HG02571 (cell line): ENCODE results near the gene SALL3.
"Not testable (repeated sequence)": the region's sequence is repeated elsewhere in the genome, so short reads cannot be mapped to it uniquely, and the experiment has no call there.

ENCODE experiments used
- ATAC-seq: cut with Tn5 transposase; IDR thresholded peaks from one replicate; pipeline ENCODE4 v1.9.1; 2021; ENCODE audit warnings: mild to moderate bottlenecking, moderate library complexity; ENCODE audit not compliant: unreplicated experiment

SALL3 gene

DNA sequence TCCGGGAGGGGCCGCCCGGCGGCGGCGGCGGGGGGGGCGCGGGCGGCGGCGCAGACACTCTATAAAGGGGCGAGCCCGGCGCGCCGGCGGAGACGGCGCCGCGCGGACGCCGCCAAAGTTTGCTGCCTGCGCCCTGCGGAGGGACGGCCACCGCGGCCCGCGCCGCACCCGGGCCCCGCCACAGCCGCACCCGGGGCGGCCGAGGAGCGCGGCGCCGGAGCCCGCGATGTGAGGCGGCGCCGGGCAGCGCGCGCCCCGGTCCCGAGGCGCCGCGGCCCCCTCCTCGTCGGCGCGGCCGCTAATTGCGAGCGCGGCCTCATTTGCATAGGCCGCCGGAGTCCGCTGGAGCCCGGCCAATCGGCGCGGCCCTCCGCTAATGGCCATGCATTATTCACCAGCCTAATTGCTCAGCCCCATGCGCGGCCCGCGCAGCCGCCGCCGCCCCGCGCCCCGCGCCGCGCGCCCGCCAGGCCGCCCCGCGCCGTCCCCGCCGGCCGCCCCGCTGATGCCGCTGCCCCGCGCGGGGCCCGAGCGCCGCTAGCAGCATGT is at the start of gene SALL3:
Gene SALL3 (plus strand): TSS at position 89 of the 549 bp plus-strand sequence. CDS start 457 bp downstream, at position 546.
- ATAC-seq, result no peak

DNA sequence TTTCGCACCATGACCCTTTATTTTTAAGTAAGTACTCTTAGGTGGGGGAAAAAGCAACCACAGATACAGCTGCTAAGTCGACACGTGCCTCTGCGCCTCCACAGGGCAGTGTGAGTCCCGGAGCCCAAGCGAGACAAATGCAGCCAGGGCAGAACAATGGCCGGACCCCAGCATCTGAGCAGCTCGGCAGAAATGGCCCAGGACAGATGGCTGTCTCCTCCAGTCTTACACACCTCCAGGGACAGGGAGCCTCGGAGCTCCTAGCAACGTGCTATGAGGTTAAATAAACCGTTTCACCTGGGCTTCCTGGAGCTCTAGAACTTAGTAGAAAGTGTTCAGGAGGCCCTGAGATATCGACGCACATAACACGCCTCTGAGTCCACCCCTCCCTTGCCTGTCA is 47.3 kb upstream of the SALL3 start:
- ATAC-seq, result no peak

DNA sequence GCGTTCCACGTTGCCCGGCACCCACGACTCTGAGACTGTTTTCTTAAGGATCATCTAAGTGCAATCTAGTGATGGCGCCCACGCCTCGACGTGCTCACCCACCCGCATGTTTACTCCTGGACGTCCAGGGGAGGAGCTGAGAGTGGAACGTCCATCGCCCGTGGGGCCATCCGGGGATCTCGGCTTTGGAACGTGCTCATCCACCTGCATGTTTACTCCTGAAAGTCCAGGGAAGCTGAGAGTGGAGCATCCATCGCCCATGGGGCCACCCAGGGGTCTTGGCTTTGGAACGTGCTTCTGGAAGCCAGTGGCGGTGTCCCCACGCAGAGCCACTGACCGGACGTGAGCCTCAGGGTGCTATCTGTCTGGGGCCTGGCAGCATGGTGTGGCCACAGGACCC is 45.6 kb upstream of the SALL3 start:
- ATAC-seq, result no peak

DNA sequence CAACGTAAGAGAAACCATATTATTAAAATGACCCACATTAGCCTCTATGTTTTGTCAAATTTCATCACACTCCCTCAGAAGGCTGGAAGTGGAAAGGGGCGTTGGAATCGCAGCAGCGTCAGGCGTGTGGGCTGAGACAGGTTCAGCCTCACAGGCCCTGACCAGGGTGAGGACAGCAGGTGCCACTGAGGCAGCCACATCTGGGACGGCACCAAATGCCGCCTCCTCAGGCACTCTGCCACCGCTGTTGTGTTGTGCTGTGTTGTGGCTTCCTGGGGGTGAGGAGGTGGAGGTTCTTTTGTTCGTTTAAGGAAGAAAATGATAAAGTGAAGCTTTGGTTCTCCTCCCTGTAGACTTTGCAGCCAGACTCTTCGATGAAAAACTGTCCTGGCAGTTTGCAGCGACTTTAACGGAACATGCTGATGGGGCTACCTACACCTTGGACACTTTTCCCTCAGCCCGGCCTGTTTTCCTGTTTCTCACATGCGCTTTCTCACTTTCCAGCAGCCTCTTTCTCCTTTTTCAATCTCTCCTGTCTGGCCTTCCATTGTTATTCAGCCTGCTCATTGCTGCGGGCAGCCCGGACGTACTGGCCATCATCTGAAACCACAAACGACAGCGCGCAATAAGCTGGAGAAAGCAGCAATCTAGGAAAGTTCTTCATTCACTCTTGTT is 44.9 kb upstream of the SALL3 start:
- no peak for ATAC-seq

DNA sequence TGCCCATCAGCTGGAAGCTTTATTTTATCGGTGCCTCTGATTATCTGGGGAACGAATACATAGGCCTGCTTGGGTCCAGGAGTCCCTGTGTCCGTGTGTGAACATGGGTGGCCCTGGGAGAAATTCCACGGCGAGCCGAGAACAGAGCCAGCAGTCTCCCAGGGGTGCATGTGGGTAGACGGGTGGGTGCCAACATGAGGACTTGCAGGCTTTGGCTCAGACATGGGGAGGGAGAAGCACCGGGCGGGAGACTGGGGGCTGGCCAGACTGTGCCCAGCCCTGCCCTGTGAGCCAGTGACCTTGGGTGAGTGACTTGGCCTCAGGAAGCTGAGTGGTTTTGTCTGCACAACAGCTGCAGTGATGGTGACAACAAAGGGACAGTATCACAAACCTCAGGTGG is 44.2 kb upstream of the SALL3 start:
- no peak for ATAC-seq

DNA sequence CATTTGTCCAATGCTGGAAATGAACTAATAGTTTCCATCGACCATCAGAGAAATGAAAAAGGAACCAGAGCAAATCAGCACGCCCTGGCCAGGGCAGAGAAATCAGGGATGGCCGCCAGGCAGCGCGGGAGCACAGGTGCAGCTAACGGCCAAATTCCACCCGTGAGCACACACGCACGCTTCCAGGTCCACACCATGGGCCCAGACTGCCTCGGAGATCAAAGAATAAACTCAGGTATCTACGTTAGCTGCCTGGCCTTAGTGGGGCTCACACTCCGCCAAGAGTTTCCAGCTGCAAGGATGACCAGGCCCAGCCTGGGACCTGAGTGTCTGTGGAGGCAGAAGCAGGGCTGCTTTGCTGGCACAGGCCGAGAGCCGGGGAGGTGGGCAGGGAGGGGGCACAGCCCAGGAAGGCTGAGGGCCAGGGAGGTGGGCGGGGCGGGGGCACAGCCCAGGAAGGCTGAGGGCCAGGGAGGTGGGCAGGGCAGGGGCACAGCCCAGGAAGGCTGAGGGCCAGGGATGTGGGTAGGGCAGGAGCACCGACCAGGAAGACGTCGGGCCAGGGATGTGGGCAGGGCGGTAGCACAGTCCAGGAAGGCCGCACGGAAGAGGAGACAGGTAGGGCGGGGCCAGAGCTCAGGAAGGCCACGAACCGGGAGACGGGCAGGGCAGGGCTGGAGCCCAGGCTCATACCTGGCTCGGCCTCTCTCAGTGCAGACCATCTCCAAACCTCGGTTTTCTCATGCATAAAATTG is 43.2 kb upstream of the SALL3 start:
- ATAC-seq, result no peak

DNA sequence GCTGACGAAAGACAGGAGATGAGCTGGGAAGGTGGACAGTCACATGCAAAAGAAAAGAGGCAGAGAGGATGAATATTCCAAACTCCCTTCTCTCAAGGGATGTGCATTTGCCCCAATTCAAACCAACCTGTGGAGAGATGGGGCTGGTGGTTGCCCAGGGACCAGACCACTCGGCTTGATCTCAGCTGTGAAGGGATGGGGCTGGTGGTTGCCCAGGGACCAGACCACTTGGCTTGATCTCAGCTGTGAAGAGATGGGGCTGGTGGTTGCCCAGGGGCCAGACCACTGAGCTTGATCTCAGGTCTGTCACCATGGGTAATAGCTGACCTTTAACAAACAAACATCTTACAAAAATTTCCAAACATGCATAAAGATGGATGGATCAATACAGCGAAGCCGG is 42.5 kb upstream of the SALL3 start:
- ATAC-seq, result no peak

DNA sequence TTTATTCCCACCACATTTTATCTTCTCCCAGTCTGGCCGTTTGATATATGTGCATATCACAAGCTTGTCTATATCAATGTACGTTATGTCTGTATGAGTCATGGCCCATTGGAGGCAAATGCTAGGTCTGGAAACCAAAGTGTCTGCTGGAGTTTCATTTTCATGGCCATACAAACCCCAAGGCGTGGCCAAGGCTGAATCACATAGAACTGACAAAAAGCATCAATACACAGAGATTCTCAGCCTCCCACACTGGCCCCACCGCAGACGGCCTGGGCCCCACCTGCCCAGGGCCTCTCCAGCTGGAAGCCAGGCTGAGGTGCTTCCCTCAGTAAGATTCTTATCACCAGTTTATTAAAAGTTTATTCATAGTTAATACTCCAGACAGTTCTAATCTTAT is 40.5 kb upstream of the SALL3 start:
- ATAC-seq, result no peak

DNA sequence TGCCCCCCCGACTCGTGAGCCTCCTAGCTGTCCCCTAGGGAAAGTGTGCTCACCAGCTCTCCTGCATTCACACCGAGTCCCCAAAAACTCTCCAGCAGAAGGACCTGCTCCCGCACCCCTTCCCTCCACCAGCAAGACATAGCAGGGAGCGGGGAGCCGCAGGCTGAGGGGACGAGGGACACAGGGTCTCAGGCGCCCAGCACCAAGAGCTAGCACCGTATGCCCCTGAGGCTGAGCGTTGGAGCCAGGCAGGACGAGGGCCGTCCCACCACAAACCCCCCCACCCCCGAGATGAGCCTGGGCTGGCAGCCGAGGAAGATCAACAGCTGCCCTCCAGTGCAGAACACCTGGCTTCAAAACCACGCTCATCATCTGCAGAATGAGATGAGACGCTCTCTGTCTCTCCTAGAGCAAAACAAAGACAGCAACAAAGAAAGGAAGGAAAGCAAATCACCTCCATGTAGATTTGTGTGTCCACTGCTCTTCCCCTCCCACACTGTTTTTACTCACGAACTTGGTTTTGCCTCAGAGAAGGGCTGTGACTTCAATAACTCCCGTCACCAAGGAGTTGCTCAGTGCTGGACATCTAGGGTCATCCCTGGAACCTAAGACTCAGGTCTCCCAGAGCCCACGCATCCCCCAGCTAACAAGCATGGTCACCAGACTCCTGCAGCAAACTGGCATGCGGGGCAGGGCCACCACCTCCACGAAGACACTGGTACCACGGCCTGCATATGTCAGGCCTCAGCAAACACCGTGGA is 39.7 kb upstream of the SALL3 start:
- ATAC-seq, result no peak

DNA sequence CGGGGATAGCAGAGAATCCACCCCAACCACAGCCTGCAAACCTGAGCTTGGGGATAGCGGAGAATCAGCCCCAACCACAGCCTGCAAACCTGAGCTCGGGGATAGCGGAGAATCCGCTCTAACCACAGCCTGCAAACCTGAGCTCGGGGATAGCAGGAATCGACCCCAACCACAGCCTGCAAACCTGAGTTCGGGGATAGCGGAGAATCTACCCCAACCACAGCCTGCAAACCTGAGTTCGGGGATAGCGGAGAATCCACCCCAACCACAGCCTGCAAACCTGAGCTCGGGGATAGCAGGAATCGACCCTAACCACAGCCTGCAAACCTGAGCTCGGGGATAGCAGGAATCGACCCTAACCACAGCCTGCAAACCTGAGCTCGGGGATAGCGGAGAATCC is 37.4 kb upstream of the SALL3 start:
- not testable (repeated sequence) for ATAC-seq

DNA sequence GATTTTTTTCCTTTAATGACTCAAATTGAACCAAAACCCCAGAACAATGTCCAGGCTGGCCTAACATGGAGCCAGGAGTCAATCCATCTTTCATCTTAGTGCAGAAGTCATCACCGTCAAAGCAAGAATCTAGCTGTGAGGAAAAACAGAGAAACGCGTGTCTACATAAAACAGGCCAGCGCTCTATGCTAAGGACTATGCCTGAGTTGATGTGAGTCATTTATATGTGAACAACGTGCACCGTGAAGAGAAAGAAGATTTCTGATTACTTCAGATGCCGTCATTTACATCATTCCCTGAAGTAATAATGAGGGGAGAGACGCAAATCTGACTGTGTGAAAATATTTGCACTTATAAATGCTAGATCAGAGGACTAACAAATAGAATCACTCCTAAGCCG is 34.0 kb upstream of the SALL3 start:
- no peak for ATAC-seq

DNA sequence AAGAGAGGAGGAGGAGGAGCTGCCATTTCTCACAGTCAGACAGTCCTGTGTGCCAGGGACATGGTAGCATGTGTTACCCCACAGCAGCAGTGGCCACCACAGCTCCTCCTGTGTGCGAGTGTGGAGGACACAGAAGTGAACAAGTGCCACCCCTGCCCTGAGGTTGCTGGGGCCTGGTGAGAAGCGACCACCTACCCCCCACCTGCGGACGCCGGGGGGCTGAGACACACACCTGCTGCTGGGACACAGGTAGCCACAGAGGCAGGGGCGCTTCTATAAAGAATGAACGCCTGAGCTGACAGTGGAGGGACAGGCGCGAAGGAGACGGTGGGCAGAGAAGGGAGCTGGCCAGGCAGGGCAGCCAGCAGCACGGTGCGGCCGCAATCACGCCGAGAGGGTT is 32.3 kb upstream of the SALL3 start:
- ATAC-seq, result no peak

DNA sequence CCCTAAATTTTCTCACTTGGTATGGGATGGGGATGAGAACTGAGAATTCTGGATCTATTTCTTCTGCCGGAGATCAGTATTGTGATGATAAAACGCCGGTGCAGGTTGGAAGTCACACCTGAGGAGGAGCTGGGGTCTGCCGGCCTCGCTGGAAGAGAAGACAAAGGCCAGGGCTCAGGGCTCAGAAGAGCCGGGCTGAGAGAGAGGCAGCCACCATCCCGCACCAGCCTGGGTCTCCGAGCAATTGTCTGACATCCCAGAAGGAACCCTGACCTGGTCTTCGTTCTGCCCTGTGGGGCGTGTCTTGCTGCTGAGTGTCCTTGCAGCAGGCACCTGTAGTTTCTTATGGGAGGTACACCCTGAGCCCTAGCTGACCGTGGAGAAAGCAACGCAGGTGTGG is 31.4 kb upstream of the SALL3 start:
- no peak for ATAC-seq

DNA sequence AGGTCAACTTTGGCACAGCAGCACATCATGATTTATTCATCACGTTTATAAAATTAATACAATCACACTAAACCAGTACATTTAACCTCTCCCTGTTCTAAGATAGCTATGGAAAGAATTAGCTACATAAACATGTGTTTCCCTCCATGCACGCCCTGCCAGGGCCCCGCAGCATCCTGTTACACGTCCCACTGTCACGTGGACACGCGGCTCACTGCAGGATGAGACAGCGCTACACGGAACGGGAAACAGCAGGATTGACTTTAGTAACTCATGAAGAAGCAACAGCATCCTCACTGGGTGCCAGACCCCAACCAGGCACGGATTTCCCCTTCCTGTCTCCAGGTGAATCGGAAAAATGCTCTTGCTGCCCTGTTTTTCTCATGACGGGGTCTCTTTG is 30.9 kb upstream of the SALL3 start:
- no peak for ATAC-seq

DNA sequence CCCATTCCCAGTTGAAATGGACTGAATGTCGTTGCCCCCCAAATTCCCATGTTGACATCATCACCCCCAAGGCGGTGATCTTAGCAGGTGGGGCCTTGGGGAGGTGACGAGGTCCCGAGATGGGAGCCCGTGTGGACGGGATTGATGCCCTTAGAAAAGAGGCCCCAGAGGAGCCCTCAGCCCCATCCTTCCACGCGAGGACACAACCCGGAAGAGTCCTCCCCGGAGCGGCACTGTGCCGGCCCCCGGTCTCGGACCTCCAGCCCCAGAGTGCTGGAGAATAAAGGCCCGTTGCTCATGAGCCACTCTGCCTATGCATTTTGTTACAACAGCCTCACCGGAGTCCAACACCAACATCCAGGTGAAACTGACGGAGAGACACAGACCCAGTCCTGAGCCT is 30.4 kb upstream of the SALL3 start:
- no peak for ATAC-seq

DNA sequence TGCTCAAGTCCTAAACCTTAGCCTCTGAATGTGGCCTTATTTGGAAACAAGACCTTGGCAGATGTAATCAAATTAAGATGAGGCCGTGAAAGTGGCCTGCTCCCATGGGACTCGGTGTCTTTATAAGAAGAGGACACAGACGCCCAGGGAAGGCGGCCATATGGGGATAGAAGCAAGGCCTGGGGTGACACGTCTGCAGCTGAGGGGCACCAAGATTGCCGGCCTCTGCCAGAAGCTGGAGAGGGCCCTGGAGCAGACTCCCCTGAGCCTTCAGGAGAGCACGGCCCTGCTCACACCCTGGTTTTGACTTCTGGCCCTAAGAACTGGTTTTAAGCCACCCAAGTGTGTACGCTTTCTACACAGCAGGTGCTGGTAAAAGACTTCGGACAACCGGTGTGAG is 29.2 kb upstream of the SALL3 start:
- no peak for ATAC-seq

DNA sequence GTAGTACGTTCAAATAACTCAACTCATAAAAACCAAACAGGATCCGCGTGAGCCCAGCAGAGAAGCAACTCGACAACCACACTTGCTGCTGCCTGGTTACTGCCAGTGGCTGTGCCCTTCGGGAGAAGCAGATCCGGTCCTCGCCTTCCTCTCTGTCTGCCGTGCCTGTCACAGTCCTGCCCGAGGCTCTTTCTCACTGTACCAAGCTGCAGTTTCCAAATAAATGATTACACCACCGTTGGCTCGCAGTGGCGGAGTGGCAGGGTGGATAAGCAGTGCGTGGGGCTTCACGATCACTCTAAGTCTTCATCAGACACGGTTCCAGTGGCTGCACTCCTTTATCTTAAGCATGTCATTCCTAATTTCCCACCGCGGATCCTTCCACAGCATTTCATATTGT is 26.1 kb upstream of the SALL3 start:
- ATAC-seq, result no peak

DNA sequence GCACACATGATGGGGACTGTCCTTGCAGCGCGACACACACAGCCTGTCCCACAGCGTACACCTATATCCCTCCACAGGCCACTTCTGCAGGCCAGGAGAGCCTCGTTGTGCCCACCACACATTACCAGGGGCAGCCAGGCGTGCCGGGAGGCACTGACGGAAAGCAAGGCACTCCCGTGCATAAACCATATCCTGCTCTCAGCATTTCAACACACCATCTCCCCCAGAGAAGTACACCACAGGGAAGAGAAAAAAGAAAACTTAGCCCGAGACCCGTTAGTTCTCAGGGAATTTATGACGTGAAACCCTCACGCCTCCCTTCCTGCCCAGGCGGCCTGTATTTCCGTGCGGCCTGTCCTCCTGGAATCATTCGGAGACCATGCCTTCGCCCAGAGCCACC is 24.6 kb upstream of the SALL3 start:
- no peak for ATAC-seq

DNA sequence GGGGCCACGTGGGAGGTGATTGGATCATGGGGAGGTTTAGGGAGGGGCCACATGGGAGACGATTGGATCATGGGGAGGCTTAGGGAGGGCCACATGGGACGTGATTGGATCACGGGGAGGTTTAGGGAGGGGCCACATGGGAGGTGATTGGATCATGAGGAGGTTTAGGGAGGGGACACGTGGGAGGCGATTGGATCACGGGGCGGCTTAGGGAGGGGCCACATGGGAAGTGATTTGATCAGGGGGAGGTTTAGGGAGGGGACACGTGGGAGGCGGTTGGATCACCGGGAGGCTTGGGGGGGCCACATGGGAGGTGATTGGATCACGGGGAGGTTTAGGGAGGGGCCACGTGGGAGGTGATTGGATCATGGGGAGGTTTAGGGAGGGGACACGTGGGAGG is 22.5 kb upstream of the SALL3 start:
- no peak for ATAC-seq

DNA sequence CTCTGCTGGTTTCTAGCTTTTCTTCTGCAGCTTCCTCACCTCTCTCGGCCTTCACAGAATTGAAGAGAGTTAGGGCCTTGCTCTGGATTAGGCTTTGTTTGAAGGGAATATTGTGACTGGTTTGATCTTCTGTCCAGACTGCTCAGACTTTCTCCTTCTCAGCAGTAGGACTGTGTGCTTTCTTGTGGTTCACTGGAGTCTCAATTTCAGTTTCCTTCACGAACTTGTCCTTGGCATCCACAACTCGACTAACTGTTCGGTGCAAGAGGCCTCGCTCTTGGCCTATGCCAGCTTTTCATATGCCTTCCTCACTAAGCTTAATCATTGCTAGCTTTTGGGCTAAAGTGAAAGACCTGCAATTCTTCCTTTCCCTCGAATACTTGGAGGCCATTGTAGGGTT is 18.9 kb upstream of the SALL3 start:
- ATAC-seq, result no peak

DNA sequence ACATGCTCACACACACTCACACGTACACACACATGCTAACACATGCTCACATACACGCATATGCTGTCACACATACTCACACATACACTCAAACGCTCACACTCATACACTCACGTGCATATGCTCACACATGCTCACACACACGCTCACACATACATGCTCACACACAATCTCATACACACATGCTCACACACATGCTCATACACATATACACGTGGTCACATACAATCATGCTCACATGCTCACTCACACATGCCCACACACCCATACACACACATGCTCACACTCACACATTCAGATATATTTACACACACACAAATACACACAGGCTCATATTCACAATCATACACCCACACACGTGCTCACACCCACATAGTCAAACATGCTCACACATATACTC is 17.5 kb upstream of the SALL3 start:
- ATAC-seq, result no peak

DNA sequence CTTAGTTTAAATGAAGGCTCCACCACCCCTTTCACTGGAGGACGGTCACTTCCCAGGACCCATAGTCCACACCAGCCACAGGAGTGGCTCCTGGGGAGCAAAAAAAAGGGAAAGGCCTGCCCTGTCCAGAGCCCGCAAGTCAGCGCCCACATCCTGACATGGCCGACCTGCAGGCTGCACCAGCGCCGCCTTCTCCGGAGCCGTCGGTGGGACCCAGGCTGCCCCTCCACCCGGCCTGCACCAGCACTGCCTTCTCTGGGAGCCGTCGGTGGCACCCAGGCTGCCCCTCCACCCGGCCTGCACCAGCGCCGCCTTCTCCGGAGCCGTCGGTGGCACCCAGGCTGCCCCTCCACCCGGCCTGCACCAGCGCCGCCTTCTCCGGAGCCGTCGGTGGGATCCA is 14.9 kb upstream of the SALL3 start:
- not testable (repeated sequence) for ATAC-seq
